Keratinocyte (primary cell): ENCODE data around the gene CCDC107. TPM values are rescaled to one million over a fixed set of nuclear protein-coding genes. Genes with fewer than 3 reads are reported as not detected.

Experiments used
- DNase-seq: peaks from one replicate; pipeline ENCODE4 v3.0.0-alpha.2; 2011; ENCODE audit warnings: low read depth, missing footprints, low spot score
- FAIRE-seq: peaks from 2 replicates; lab custom pipeline; 2011; peaks lifted over from hg19 to GRCh38; lab: Jason Lieb, UNC
- H2AFZ ChIP-seq: 2 replicates; pipeline ENCODE4 v1.6.0; 2012; ENCODE audit warnings: low read length, control low read depth, inconsistent platforms; ENCODE audit not compliant: control insufficient read depth
- H3K27ac ChIP-seq: 2 replicates; pipeline ENCODE4 v1.5.1; 2011; ENCODE audit warnings: low read length; ENCODE audit not compliant: control insufficient read depth, insufficient read depth
- H3K27me3 ChIP-seq: 3 replicates; pipeline ENCODE4 v1.6.0; 2011; ENCODE audit warnings: low read length; ENCODE audit not compliant: control insufficient read depth, insufficient read depth; ENCODE audit errors: extremely low read depth
- H3K36me3 ChIP-seq, 2 experiments: 2 replicates in 1 of 2; 3 replicates in 1 of 2; pipeline ENCODE4 v1.5.1; 2011; ENCODE audit warnings: low read length in 2 of 2, mild to moderate bottlenecking in 1 of 2; ENCODE audit not compliant: control insufficient read depth in 2 of 2, insufficient read depth in 2 of 2; ENCODE audit errors: extremely low read depth in 1 of 2
- H3K4me1 ChIP-seq: 3 replicates; pipeline ENCODE4 v1.5.1; 2011; ENCODE audit warnings: low read length; ENCODE audit not compliant: control insufficient read depth, insufficient read depth; ENCODE audit errors: extremely low read depth
- H3K4me2 ChIP-seq: 3 replicates; pipeline ENCODE4 v1.6.0; 2011; ENCODE audit warnings: low read depth, low read length; ENCODE audit not compliant: control insufficient read depth, insufficient read depth; ENCODE audit errors: extremely low read depth
- H3K4me3 ChIP-seq, 3 experiments: fragments of 200-600 bp in 1 of 3; sonication (generic) in 1 of 3; 2 replicates in 2 of 3; 3 replicates in 1 of 3; pipeline ENCODE4 v1.5.1; 2011 to 2016; ENCODE audit warnings: low read length in 3 of 3, mild to moderate bottlenecking in 3 of 3, control low read depth in 2 of 3, inconsistent platforms in 1 of 3, low read depth in 1 of 3, mixed read lengths in 1 of 3, mixed run types in 1 of 3, moderate library complexity in 1 of 3; ENCODE audit not compliant: control insufficient read depth in 2 of 3, insufficient read depth in 2 of 3; ENCODE audit errors: extremely low read depth in 1 of 3
- H3K79me2 ChIP-seq: 2 replicates; pipeline ENCODE4 v1.6.0; 2012; ENCODE audit warnings: low read length; ENCODE audit not compliant: control insufficient read depth, insufficient read depth
- H3K9ac ChIP-seq: 3 replicates; pipeline ENCODE4 v1.6.0; 2011; ENCODE audit warnings: low read length; ENCODE audit not compliant: control insufficient read depth, insufficient read depth; ENCODE audit errors: extremely low read depth
- H3K9me1 ChIP-seq: 3 replicates; pipeline ENCODE4 v1.6.0; 2011; ENCODE audit warnings: low read length; ENCODE audit not compliant: control insufficient read depth, insufficient read depth; ENCODE audit errors: extremely low read depth
- H3K9me3 ChIP-seq: 2 replicates; pipeline ENCODE4 v1.5.1; 2012; ENCODE audit warnings: low read depth, low read length; ENCODE audit not compliant: control insufficient read depth
- H4K20me1 ChIP-seq: 3 replicates; pipeline ENCODE4 v1.6.0; 2011; ENCODE audit warnings: low read length; ENCODE audit not compliant: control insufficient read depth, insufficient read depth; ENCODE audit errors: extremely low read depth
- EZH2 ChIP-seq: IDR thresholded peaks from one replicate; pipeline ENCODE4 v1.6.1; 2012; ENCODE audit warnings: inconsistent platforms, mild to moderate bottlenecking, low read length, moderate library complexity
- dilution Hi-C: fragments of 300-500 bp; cut with MboI; formaldehyde crosslinking; loops from one replicate; pipeline ENCODE4 v1.7.0; 2020; ENCODE audit warnings: low sequenced_read_pairs; ENCODE audit not compliant: extremely low pct_ligation_motif_present
- polyA plus RNA-seq, 5 experiments: library from polyadenylated mRNA; depleted of rRNA in 3 of 5; stranded (reverse) in 3 of 5; stranded (forward) in 1 of 5; unstranded in 1 of 5; fragments of >200 nt; gene quantifications; 1 replicate in 1 of 5; 2 replicates in 3 of 5; 3 replicates in 1 of 5; pipeline versions ENCODE4 v1.2.1 to v1.2.3, GENCODE V29; 2011 to 2012; ENCODE audit warnings: missing spikeins in 2 of 5, low read depth in 1 of 5, low replicate concordance in 1 of 5
- TF ChIP-seq, protein P1 (sequence below), 3 experiments: IDR thresholded peaks in 1 of 3; conservative IDR thresholded peaks in 1 of 3; optimal IDR thresholded peaks in 1 of 3; 2 replicates in 2 of 3; 3 replicates in 1 of 3; pipeline versions ENCODE3 to v1.5.1; 2011; ENCODE audit warnings: low read length in 3 of 3, mild to moderate bottlenecking in 3 of 3, moderate library complexity in 2 of 3, control low read depth in 1 of 3, inconsistent platforms in 1 of 3; ENCODE audit not compliant: insufficient read depth in 2 of 3; ENCODE audit errors: extremely low read depth in 1 of 3

Gene CCDC107
- polyA plus RNA-seq, 1 donor (not counting 4 experiments of a cell fraction or from before 2014, with no cell fraction given) = 10.5 TPM

DNA sequence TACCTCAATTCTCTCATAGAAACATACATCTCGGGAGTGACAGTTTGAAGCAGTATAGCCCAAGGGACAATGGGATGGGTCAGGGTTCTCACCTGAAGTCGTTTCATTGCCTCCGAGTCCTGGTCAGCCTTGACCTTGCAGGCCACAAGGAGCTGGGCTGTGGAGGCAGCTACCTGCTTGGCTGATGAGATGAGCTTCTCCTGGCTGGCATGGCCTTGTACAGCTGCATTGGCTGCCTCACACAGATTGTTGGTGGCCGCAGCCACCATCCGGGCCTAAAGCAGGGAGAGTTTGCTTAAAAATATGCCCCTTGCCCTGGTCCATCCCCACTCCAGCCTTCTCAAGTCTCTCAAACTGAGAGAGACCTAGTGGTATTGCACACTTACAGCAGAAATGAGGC lies 40.1 kb downstream of the CCDC107 start:
- no peak overlapping the region for H2AFZ ChIP-seq
- FAIRE-seq (no peak), DNase-seq (no peak)
- H3K36me3 ChIP-seq = peaks cover 43 to 53% of the 10 kb centered on the region in 2 experiments
- TF ChIP-seq EZH2 = no peak
- TF ChIP-seq, protein P1, sequence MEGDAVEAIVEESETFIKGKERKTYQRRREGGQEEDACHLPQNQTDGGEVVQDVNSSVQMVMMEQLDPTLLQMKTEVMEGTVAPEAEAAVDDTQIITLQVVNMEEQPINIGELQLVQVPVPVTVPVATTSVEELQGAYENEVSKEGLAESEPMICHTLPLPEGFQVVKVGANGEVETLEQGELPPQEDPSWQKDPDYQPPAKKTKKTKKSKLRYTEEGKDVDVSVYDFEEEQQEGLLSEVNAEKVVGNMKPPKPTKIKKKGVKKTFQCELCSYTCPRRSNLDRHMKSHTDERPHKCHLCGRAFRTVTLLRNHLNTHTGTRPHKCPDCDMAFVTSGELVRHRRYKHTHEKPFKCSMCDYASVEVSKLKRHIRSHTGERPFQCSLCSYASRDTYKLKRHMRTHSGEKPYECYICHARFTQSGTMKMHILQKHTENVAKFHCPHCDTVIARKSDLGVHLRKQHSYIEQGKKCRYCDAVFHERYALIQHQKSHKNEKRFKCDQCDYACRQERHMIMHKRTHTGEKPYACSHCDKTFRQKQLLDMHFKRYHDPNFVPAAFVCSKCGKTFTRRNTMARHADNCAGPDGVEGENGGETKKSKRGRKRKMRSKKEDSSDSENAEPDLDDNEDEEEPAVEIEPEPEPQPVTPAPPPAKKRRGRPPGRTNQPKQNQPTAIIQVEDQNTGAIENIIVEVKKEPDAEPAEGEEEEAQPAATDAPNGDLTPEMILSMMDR (optimal IDR thresholded peaks at IDR 0.05 in 1 of 3, IDR thresholded peaks at IDR 0.05 in 1 of 3, conservative IDR thresholded peaks at IDR 0.05 in 1 of 3; ENCODE audit: extremely low read depth in 1 of 3, insufficient read depth in 2 of 3, low read length in 3 of 3) = no peak
- dilution Hi-C loops = no loop called here
- H3K27me3 ChIP-seq = no peaks in the 10 kb centered on the region
- no peak overlapping the region for H3K27ac ChIP-seq
- H3K9me1 ChIP-seq = no peaks in the 10 kb centered on the region
- no peak overlapping the region for H3K4me2 ChIP-seq
- no peaks in the 10 kb centered on the region for H3K9me3 ChIP-seq
- no peaks in the 10 kb centered on the region for H3K79me2 ChIP-seq
- H3K9ac ChIP-seq = no peak overlapping the region
- H4K20me1 ChIP-seq = peaks cover 3% of the 10 kb centered on the region
- H3K4me3 ChIP-seq = no peak overlapping the region
- no peaks in the 10 kb centered on the region for H3K4me1 ChIP-seq

DNA sequence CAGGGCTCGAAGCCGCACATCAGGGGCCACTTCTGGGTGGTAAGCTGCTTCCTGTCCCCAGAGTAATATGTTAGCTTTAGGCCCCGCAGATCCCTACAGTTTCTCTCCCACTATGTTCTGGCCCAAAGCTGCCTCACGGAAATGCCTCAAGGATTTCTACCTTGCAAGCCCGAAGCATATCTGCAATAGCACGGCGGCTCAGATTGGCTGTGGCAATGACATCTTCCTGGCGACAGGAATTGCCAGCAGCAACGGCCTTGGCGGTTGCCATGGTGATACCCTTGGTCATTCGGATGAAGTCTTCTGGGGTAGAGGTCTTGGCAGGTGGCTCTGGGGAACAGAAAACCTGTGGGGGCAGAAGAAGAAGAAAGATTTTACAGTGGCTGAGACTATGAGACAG lies 41.9 kb downstream of the CCDC107 start:
- H3K79me2 ChIP-seq = no peaks in the 10 kb centered on the region
- no peak for DNase-seq
- H3K9me1 ChIP-seq = peaks cover 2% of the 10 kb centered on the region
- no peak overlapping the region for H2AFZ ChIP-seq
- no peak overlapping the region for H3K27ac ChIP-seq
- no peak overlapping the region for H3K4me3 ChIP-seq
- dilution Hi-C loops = no loop called here
- no peaks in the 10 kb centered on the region for H3K9me3 ChIP-seq
- H3K4me2 ChIP-seq = no peak overlapping the region
- peaks cover 59 to 71% of the 10 kb centered on the region in 2 experiments for H3K36me3 ChIP-seq
- FAIRE-seq = no peak
- no peaks in the 10 kb centered on the region for H3K4me1 ChIP-seq
- H4K20me1 ChIP-seq = peaks cover 3% of the 10 kb centered on the region
- no peaks in the 10 kb centered on the region for H3K27me3 ChIP-seq
- H3K9ac ChIP-seq = no peak overlapping the region
- TF ChIP-seq EZH2 = no peak
- TF ChIP-seq, protein P1 (optimal IDR thresholded peaks at IDR 0.05 in 1 of 3, IDR thresholded peaks at IDR 0.05 in 1 of 3, conservative IDR thresholded peaks at IDR 0.05 in 1 of 3; ENCODE audit: extremely low read depth in 1 of 3, insufficient read depth in 2 of 3, low read length in 3 of 3) = no peak
